Esophagus squamous epithelium (tissue), 4 donors: ENCODE measurements around the gene ATP8A2.

Experiments
- CTCF ChIP-seq, 6 experiments: fragments of 450-650 bp in 4 of 6; fragments of 200-600 bp in 2 of 6; sonication (generic) in 2 of 6; IDR thresholded peaks; one replicate each; pipeline ENCODE4 v1.5.1; 2016 to 2019; ENCODE audit warnings: antibody characterized with exemption in 6 of 6, mild to moderate bottlenecking in 4 of 6, moderate library complexity in 4 of 6
- POLR2A ChIP-seq, 4 donors: fragments of 450-650 bp; IDR thresholded peaks; one replicate each; pipeline ENCODE4 v1.6.1; 2017; ENCODE audit warnings: antibody characterized with exemption in 4 of 4, mild to moderate bottlenecking in 4 of 4, moderate library complexity in 3 of 4

GRCh38 chr13:25507841-25508240, 136.1 kb downstream of the ATP8A2 start:
- TF ChIP-seq CTCF (IDR thresholded peaks at IDR 0.05) (no peak), POLR2A (IDR thresholded peaks at IDR 0.05) (no peak)
